ENCODE data around the gene RYK.

DNA sequence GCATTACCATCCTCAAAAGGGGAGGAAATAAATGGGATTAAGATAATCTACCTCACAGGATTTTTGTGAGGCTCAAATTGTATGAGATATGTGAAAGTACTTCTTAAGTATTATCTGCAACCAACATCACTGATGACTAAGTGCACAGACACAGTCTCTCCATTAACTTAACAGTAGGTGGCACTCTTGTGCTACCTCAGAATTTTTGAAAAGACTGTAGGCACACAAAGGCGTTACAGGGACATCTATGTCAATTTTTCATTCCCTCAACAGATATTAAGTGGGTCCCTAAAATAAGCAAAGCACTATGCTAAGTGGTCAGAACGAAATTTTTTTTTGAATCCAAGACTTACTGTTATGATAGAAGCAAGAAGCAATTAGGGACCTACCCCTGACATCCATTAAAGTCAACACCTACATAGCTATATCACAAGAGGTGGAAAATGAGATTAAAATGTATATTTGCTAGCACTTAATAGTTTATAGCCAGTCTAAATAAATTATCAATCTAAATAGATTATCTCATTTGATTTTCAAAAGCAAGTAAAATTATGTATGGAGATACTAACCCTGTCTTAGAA is 52.9 kb downstream of the RYK start:
- no peak for TF ChIP-seq EZH2 (IDR thresholded peaks at IDR 0.05)
- TF ChIP-seq POLR2AphosphoS5 (IDR thresholded peaks at IDR 0.05; ENCODE audit: borderline replicate concordance, low read depth, low read length), result no peak

All from SK-N-MC (cell line).